ES-I3 (cell line): ENCODE measurements around the gene SLC9B2.

Source experiments
- H3K36me3 ChIP-seq: 2 replicates; pipeline ENCODE4 v1.6.1; 2013; ENCODE audit warnings: mild to moderate bottlenecking, low read length, control low read depth, moderate library complexity; ENCODE audit not compliant: insufficient read depth
- H3K4me1 ChIP-seq: 2 replicates; pipeline ENCODE4 v1.6.1; 2013; ENCODE audit warnings: mild to moderate bottlenecking, control low read depth, low read length; ENCODE audit not compliant: insufficient read depth
- H3K9ac ChIP-seq: 2 replicates; pipeline ENCODE4 v1.6.1; 2013; ENCODE audit warnings: low read depth, mild to moderate bottlenecking, low read length, moderate library complexity
- H3K9me3 ChIP-seq: 2 replicates; pipeline ENCODE4 v1.6.1; 2013; ENCODE audit warnings: mild to moderate bottlenecking, low read length, moderate library complexity; ENCODE audit not compliant: control insufficient read depth, insufficient read depth

Gene SLC9B2

GRCh38 chr4:103054030-103054429 is 22.5 kb downstream of the SLC9B2 start:
- no peak overlapping the region for H3K9ac ChIP-seq
- H3K4me1 ChIP-seq: no peaks in the 10 kb centered on the region
- H3K36me3 ChIP-seq: no peaks in the 10 kb centered on the region
- no peaks in the 10 kb centered on the region for H3K9me3 ChIP-seq

GRCh38 chr4:103052779-103053178 is 23.8 kb downstream of the SLC9B2 start:
- H3K9me3 ChIP-seq: no peaks in the 10 kb centered on the region

GRCh38 chr4:103052145-103052544 is 24.4 kb downstream of the SLC9B2 start:
- Histone ChIP-seq H3K4me1 (no peaks in the 10 kb centered on the region), H3K9me3 (no peaks in the 10 kb centered on the region), H3K9ac (no peak overlapping the region), H3K36me3 (no peaks in the 10 kb centered on the region)

More at GRCh38 chr4:103052779-103053178, 23.8 kb downstream of the SLC9B2 start:
- no peak overlapping the region for H3K9ac ChIP-seq
- H3K4me1 ChIP-seq: no peaks in the 10 kb centered on the region
- H3K36me3 ChIP-seq: no peaks in the 10 kb centered on the region

GRCh38 chr4:103050736-103051436 is 25.7 kb downstream of the SLC9B2 start:
- Histone ChIP-seq H3K9ac (no peak overlapping the region), H3K4me1 (no peaks in the 10 kb centered on the region), H3K36me3 (no peaks in the 10 kb centered on the region), H3K9me3 (no peaks in the 10 kb centered on the region)

GRCh38 chr4:103046416-103047290 is 29.9 kb downstream of the SLC9B2 start:
- no peaks in the 10 kb centered on the region for H3K4me1 ChIP-seq
- no peaks in the 10 kb centered on the region for H3K9me3 ChIP-seq
- no peaks in the 10 kb centered on the region for H3K36me3 ChIP-seq
- H3K9ac ChIP-seq: no peak overlapping the region

DNA sequence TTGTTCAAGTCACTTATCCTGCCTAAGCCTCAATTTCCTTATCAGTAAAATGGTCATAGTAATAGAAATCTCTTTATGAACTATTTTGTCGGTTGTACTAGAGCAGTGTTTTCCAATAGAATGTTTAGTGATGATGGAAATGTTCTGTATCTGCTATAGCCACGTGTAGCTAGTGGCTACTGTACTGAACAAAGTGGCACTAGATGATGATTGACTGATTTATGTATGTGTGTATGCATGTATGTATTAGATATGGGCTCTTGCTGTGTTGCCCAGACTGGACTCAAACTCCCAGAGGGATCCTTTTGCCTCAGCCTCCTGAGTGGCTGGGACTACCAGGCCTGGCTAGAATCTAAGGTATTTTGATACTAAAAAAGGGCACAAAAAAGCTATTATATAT is 32.4 kb downstream of the SLC9B2 start:
- H3K36me3 ChIP-seq: no peaks in the 10 kb centered on the region
- H3K4me1 ChIP-seq: no peaks in the 10 kb centered on the region
- H3K9ac ChIP-seq: no peak overlapping the region
- no peaks in the 10 kb centered on the region for H3K9me3 ChIP-seq

DNA sequence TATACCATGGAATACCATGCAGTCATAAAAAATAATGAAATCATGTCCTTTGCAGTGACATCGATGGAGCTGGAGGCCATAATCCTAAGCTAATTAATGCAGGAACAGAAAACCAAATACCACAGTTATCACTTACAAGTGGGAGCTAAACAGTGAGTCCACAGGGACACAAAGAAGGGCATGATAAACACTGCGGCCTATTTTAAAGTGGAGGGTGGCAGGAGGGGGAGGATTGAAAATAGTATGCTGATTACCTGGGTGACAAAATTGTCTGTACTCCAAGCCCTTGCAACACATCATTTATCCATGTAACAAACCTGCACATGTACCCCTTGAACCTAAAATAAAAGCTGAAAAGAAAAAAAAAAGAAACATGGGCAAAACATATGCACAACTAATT is 40.4 kb downstream of the SLC9B2 start:
- H3K36me3 ChIP-seq: no peaks in the 10 kb centered on the region
- H3K9me3 ChIP-seq: no peaks in the 10 kb centered on the region
- H3K4me1 ChIP-seq: no peaks in the 10 kb centered on the region
- no peak overlapping the region for H3K9ac ChIP-seq

- H3K9ac ChIP-seq: no peak overlapping the region
- no peaks in the 10 kb centered on the region for H3K4me1 ChIP-seq
- H3K9me3 ChIP-seq: no peaks in the 10 kb centered on the region
- H3K36me3 ChIP-seq: no peaks in the 10 kb centered on the region
These were observed 44.0 kb downstream of the SLC9B2 start for GRCh38 chr4:103032574-103032973.

- Histone ChIP-seq H3K9me3 (no peaks in the 10 kb centered on the region), H3K9ac (no peak overlapping the region), H3K4me1 (no peaks in the 10 kb centered on the region), H3K36me3 (no peaks in the 10 kb centered on the region)
These were observed 45.8 kb downstream of the SLC9B2 start for GRCh38 chr4:103030791-103031190.

DNA sequence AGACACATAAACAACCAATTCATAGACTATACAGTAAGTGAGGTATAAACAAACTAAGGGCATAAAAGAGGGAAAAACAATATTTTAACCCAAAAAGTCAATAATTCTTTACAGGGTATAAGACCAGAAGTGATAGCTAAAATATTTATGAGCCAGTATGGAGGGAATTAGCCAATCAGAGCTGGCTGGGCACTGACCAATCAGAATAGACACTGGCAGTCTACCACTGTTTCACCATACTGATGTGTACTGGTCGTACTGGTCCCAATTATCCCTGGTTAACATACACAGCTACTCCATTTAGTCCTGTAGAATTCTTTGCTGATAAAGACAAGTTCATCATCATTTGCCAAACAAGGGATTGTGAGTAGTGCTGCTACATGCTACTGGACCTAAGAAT is 47.3 kb downstream of the SLC9B2 start:
- Histone ChIP-seq H3K4me1 (no peaks in the 10 kb centered on the region), H3K36me3 (no peaks in the 10 kb centered on the region), H3K9ac (no peak overlapping the region), H3K9me3 (no peaks in the 10 kb centered on the region)

- H3K9ac ChIP-seq: no peak overlapping the region
- no peaks in the 10 kb centered on the region for H3K9me3 ChIP-seq
- H3K4me1 ChIP-seq: no peaks in the 10 kb centered on the region
- H3K36me3 ChIP-seq: no peaks in the 10 kb centered on the region
These were observed 49.7 kb downstream of the SLC9B2 start for GRCh38 chr4:103026868-103027267.

- Histone ChIP-seq H3K4me1 (no peaks in the 10 kb centered on the region), H3K9me3 (no peaks in the 10 kb centered on the region), H3K9ac (no peak overlapping the region), H3K36me3 (no peaks in the 10 kb centered on the region)
These were observed 51.6 kb downstream of the SLC9B2 start for GRCh38 chr4:103024996-103025395.

DNA sequence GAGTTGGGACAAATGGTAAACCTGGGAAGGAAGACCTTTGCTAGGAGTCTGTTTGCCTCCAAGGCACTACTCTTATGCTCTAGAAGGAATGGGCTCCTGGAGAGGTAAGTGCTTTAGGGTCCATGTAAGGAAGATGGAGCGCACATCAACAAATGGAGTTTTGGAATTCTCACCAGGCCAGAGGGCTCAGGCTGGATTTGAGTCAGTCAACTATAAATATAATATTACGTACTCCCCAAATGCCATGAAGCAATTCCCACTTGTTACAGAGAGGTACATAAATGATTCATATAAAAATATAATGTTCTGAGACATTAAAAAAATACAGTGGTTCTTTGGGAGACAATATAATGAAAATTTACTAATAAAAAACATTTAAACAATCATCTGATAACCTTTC is 55.4 kb downstream of the SLC9B2 start:
- H3K4me1 ChIP-seq: no peaks in the 10 kb centered on the region
- peaks cover 3% of the 10 kb centered on the region; the same call in 1 of the 2 replicates for H3K9me3 ChIP-seq
- H3K36me3 ChIP-seq: no peaks in the 10 kb centered on the region
- H3K9ac ChIP-seq: no peak overlapping the region

GRCh38 chr4:103019308-103020124 is 57.0 kb downstream of the SLC9B2 start, which contains the start of gene SLC9B1:
Gene SLC9B1 (minus strand): TSS chr4:103019705. CDS start chr4:102991711, 27,994 bp downstream.
- Histone ChIP-seq H3K9me3 (peaks cover 5% of the 10 kb centered on the region; the same call in 1 of the 2 replicates), H3K9ac (peak within 1 kb of the TSS; percentile 97), H3K4me1 (no peaks in the 10 kb centered on the region), H3K36me3 (no peaks in the 10 kb centered on the region)
